Glutamatergic neuron (in vitro differentiated cells): ENCODE measurements around the gene NUMB. TPM values are rescaled to one million over a fixed set of nuclear protein-coding genes. Genes with fewer than 3 reads are reported as not detected.

Source experiments
- DNase-seq: peaks from one replicate; pipeline ENCODE4 v3.0.0; 2022
- H3K27ac Mint-ChIP-seq: one replicate; pipeline ENCODE4 v1.8.0; 2020; ENCODE audit warnings: mild to moderate bottlenecking, mixed read lengths, inconsistent platforms; ENCODE audit not compliant: unreplicated experiment
- H3K27me3 Mint-ChIP-seq: one replicate; pipeline ENCODE4 v1.8.0; 2020; ENCODE audit warnings: mild to moderate bottlenecking, moderate library complexity, mixed read lengths, inconsistent platforms; ENCODE audit not compliant: unreplicated experiment
- H3K36me3 Mint-ChIP-seq: one replicate; pipeline ENCODE4 v1.8.0; 2020; ENCODE audit warnings: mild to moderate bottlenecking, mixed read lengths, inconsistent platforms; ENCODE audit not compliant: unreplicated experiment
- H3K4me1 Mint-ChIP-seq: one replicate; pipeline ENCODE4 v1.8.0; 2020; ENCODE audit warnings: mild to moderate bottlenecking, low read depth, mixed read lengths, inconsistent platforms; ENCODE audit not compliant: unreplicated experiment
- H3K4me3 Mint-ChIP-seq: one replicate; pipeline ENCODE4 v1.8.0; 2020; ENCODE audit warnings: mild to moderate bottlenecking, mixed read lengths, inconsistent platforms; ENCODE audit not compliant: unreplicated experiment
- H3K9me3 Mint-ChIP-seq: one replicate; pipeline ENCODE4 v1.8.0; 2020; ENCODE audit warnings: mild to moderate bottlenecking, moderate library complexity, mixed read lengths, inconsistent platforms; ENCODE audit not compliant: unreplicated experiment
- CTCF ChIP-seq: fragments of 200-600 bp; sonication (generic); IDR thresholded peaks from one replicate; pipeline ENCODE4 v1.5.0; 2021; ENCODE audit not compliant: partially characterized antibody, unreplicated experiment
- total RNA-seq: library from RNA; stranded (reverse); fragmentation: NEBNext Ultra II Directional; extraction: Animal tissue kit (Norgen Biotek cat#: 25700); gene quantifications from one replicate; pipeline ENCODE4 v1.2.1, GENCODE V29; 2021; ENCODE audit not compliant: unreplicated experiment

Gene NUMB
- total RNA-seq, 1 donor from 2014 or later = 48.0 TPM

GRCh38 chr14:73477618-73478266 lies 19.4 kb upstream of the NUMB start:
- no peak for DNase-seq
- Mint-ChIP-seq H3K4me1 (no peaks in the 10 kb centered on the region), H3K27ac (no peak overlapping the region), H3K27me3 (no peaks in the 10 kb centered on the region), H3K36me3 (no peaks in the 10 kb centered on the region), H3K9me3 (no peaks in the 10 kb centered on the region), H3K4me3 (no peak overlapping the region)
- no peak for TF ChIP-seq CTCF

GRCh38 chr14:73476451-73476931 lies 18.1 kb upstream of the NUMB start:
- no peaks in the 10 kb centered on the region for H3K36me3 Mint-ChIP-seq
- H3K27ac Mint-ChIP-seq = no peak overlapping the region
- no peaks in the 10 kb centered on the region for H3K9me3 Mint-ChIP-seq
- no peaks in the 10 kb centered on the region for H3K4me1 Mint-ChIP-seq
- H3K27me3 Mint-ChIP-seq = no peaks in the 10 kb centered on the region
- H3K4me3 Mint-ChIP-seq = no peak overlapping the region
- no peak for TF ChIP-seq CTCF
- no peak for DNase-seq

GRCh38 chr14:73474952-73475351 lies 16.6 kb upstream of the NUMB start:
- Mint-ChIP-seq H3K9me3 (no peaks in the 10 kb centered on the region), H3K27ac (no peak overlapping the region), H3K4me1 (no peaks in the 10 kb centered on the region), H3K36me3 (no peaks in the 10 kb centered on the region), H3K4me3 (no peak overlapping the region), H3K27me3 (no peaks in the 10 kb centered on the region)
- TF ChIP-seq CTCF = no peak
- no peak for DNase-seq

- H3K27ac Mint-ChIP-seq = no peak overlapping the region
- peak; percentile 76 for TF ChIP-seq CTCF
- H3K36me3 Mint-ChIP-seq = no peaks in the 10 kb centered on the region
- no peaks in the 10 kb centered on the region for H3K27me3 Mint-ChIP-seq
- H3K4me1 Mint-ChIP-seq = no peaks in the 10 kb centered on the region
- DNase-seq = no peak
- no peaks in the 10 kb centered on the region for H3K9me3 Mint-ChIP-seq
- H3K4me3 Mint-ChIP-seq = no peak overlapping the region
Observed at GRCh38 chr14:73472185-73473114, 14.1 kb upstream of the NUMB start.
